ENCODE data around the gene PIK3R5.

PIK3R5 gene

GRCh38 chr17:8900626-8901585 is 64.6 kb downstream of the PIK3R5 start:
- WGBS (ENCODE audit: extremely low coverage, insufficient coverage, low lambda C conversion rate), result no CpG with 5 or more reads among the region's 15 CpGs
- Histone ChIP-seq H4K8ac (ENCODE audit: low read depth, low read length) (no peak overlapping the region), H3K36me3 (ENCODE audit: control insufficient read depth, insufficient read depth, low read length) (no peaks in the 10 kb centered on the region), H2BK120ac (ENCODE audit: low read depth, low read length) (no peak overlapping the region), H3K4me1 (ENCODE audit: control insufficient read depth, low read depth, low read length) (no peaks in the 10 kb centered on the region), H3K79me2 (ENCODE audit: control insufficient read depth, insufficient read depth, low read length) (no peaks in the 10 kb centered on the region), H3K4me2 (ENCODE audit: low read length) (no peak overlapping the region), H3K79me1 (ENCODE audit: low read length) (no peaks in the 10 kb centered on the region), H3K4me3 (ENCODE audit: low read length) (no peak overlapping the region), H2BK5ac (ENCODE audit: low read length) (no peak overlapping the region), H3K56ac (ENCODE audit: low read length) (no peak overlapping the region), H3K18ac (ENCODE audit: low read length) (no peak overlapping the region), H2BK15ac (replicated peaks; ENCODE audit: low read depth) (no peak overlapping the region), H3K27me3 (ENCODE audit: insufficient read depth, low read length, poor library complexity) (no peaks in the 10 kb centered on the region), H3K4ac (ENCODE audit: low read depth, low read length) (no peak overlapping the region), H4K5ac (ENCODE audit: low read length) (no peak overlapping the region), H3K27ac (ENCODE audit: low read depth, low read length) (no peak overlapping the region), H3K23ac (ENCODE audit: low read length) (no peak overlapping the region), H2AK5ac (ENCODE audit: low read length) (no peak overlapping the region), H3K9ac (ENCODE audit: low read length) (no peak overlapping the region)
- DNase-seq, result peak; percentile 22

- Histone ChIP-seq H3K4me2 (ENCODE audit: low read length) (no peak overlapping the region), H3K4me1 (ENCODE audit: control insufficient read depth, low read depth, low read length) (no peaks in the 10 kb centered on the region), H3K23ac (ENCODE audit: low read length) (no peak overlapping the region), H2AK5ac (ENCODE audit: low read length) (no peak overlapping the region), H3K36me3 (ENCODE audit: control insufficient read depth, insufficient read depth, low read length) (no peaks in the 10 kb centered on the region), H3K79me2 (ENCODE audit: control insufficient read depth, insufficient read depth, low read length) (no peaks in the 10 kb centered on the region), H3K79me1 (ENCODE audit: low read length) (no peaks in the 10 kb centered on the region), H3K27ac (ENCODE audit: low read depth, low read length) (no peak overlapping the region), H3K18ac (ENCODE audit: low read length) (no peak overlapping the region), H2BK120ac (ENCODE audit: low read depth, low read length) (no peak overlapping the region), H4K8ac (ENCODE audit: low read depth, low read length) (no peak overlapping the region), H3K56ac (ENCODE audit: low read length) (no peak overlapping the region), H3K4ac (ENCODE audit: low read depth, low read length) (no peak overlapping the region), H2BK15ac (replicated peaks; ENCODE audit: low read depth) (no peak overlapping the region), H3K9ac (ENCODE audit: low read length) (no peak overlapping the region), H4K5ac (ENCODE audit: low read length) (no peak overlapping the region), H2BK5ac (ENCODE audit: low read length) (no peak overlapping the region), H3K4me3 (ENCODE audit: low read length) (no peak overlapping the region), H3K27me3 (ENCODE audit: insufficient read depth, low read length, poor library complexity) (no peaks in the 10 kb centered on the region)
- WGBS (ENCODE audit: extremely low coverage, insufficient coverage, low lambda C conversion rate), result no CpG with 5 or more reads among the region's 6 CpGs
- DNase-seq, result no peak
Observed at GRCh38 chr17:8900207-8900606, 65.3 kb downstream of the PIK3R5 start.

- Histone ChIP-seq H2BK5ac (ENCODE audit: low read length) (no peak overlapping the region), H2BK15ac (replicated peaks; ENCODE audit: low read depth) (no peak overlapping the region), H3K9ac (ENCODE audit: low read length) (no peak overlapping the region), H3K36me3 (ENCODE audit: control insufficient read depth, insufficient read depth, low read length) (no peaks in the 10 kb centered on the region), H3K79me1 (ENCODE audit: low read length) (no peaks in the 10 kb centered on the region), H3K23ac (ENCODE audit: low read length) (no peak overlapping the region), H3K27me3 (ENCODE audit: insufficient read depth, low read length, poor library complexity) (no peaks in the 10 kb centered on the region), H3K27ac (ENCODE audit: low read depth, low read length) (no peak overlapping the region), H3K4me3 (ENCODE audit: low read length) (no peak overlapping the region), H4K5ac (ENCODE audit: low read length) (no peak overlapping the region), H4K8ac (ENCODE audit: low read depth, low read length) (no peak overlapping the region), H3K56ac (ENCODE audit: low read length) (no peak overlapping the region), H3K79me2 (ENCODE audit: control insufficient read depth, insufficient read depth, low read length) (no peaks in the 10 kb centered on the region), H3K4me1 (ENCODE audit: control insufficient read depth, low read depth, low read length) (no peaks in the 10 kb centered on the region), H3K4me2 (ENCODE audit: low read length) (no peak overlapping the region), H3K4ac (ENCODE audit: low read depth, low read length) (no peak overlapping the region), H2AK5ac (ENCODE audit: low read length) (no peak overlapping the region), H2BK120ac (ENCODE audit: low read depth, low read length) (no peak overlapping the region), H3K18ac (ENCODE audit: low read length) (no peak overlapping the region)
- DNase-seq, result no peak
- no CpG with 5 or more reads among the region's 6 CpGs for WGBS (ENCODE audit: extremely low coverage, insufficient coverage, low lambda C conversion rate)
Observed at GRCh38 chr17:8898636-8899035, 66.9 kb downstream of the PIK3R5 start.

GRCh38 chr17:8898126-8898525 is 67.4 kb downstream of the PIK3R5 start:
- Histone ChIP-seq H2AK5ac (ENCODE audit: low read length) (no peak overlapping the region), H3K23ac (ENCODE audit: low read length) (no peak overlapping the region), H3K79me1 (ENCODE audit: low read length) (no peaks in the 10 kb centered on the region), H3K27me3 (ENCODE audit: insufficient read depth, low read length, poor library complexity) (no peaks in the 10 kb centered on the region), H4K8ac (ENCODE audit: low read depth, low read length) (no peak overlapping the region), H3K56ac (ENCODE audit: low read length) (no peak overlapping the region), H2BK5ac (ENCODE audit: low read length) (no peak overlapping the region), H2BK120ac (ENCODE audit: low read depth, low read length) (no peak overlapping the region), H3K36me3 (ENCODE audit: control insufficient read depth, insufficient read depth, low read length) (no peaks in the 10 kb centered on the region), H2BK15ac (replicated peaks; ENCODE audit: low read depth) (no peak overlapping the region), H4K5ac (ENCODE audit: low read length) (no peak overlapping the region), H3K4me1 (ENCODE audit: control insufficient read depth, low read depth, low read length) (no peaks in the 10 kb centered on the region), H3K4me3 (ENCODE audit: low read length) (no peak overlapping the region), H3K4me2 (ENCODE audit: low read length) (no peak overlapping the region), H3K9ac (ENCODE audit: low read length) (no peak overlapping the region), H3K4ac (ENCODE audit: low read depth, low read length) (no peak overlapping the region), H3K79me2 (ENCODE audit: control insufficient read depth, insufficient read depth, low read length) (no peaks in the 10 kb centered on the region), H3K18ac (ENCODE audit: low read length) (no peak overlapping the region), H3K27ac (ENCODE audit: low read depth, low read length) (no peak overlapping the region)
- DNase-seq, result no peak
- no CpG with 5 or more reads among the region's 2 CpGs for WGBS (ENCODE audit: extremely low coverage, insufficient coverage, low lambda C conversion rate)

GRCh38 chr17:8896641-8897635 is 68.6 kb downstream of the PIK3R5 start:
- Histone ChIP-seq H2BK15ac (replicated peaks; ENCODE audit: low read depth) (no peak overlapping the region), H2AK5ac (ENCODE audit: low read length) (no peak overlapping the region), H3K27ac (ENCODE audit: low read depth, low read length) (no peak overlapping the region), H2BK5ac (ENCODE audit: low read length) (no peak overlapping the region), H3K4me3 (ENCODE audit: low read length) (no peak overlapping the region), H3K23ac (ENCODE audit: low read length) (no peak overlapping the region), H3K4me1 (ENCODE audit: control insufficient read depth, low read depth, low read length) (no peaks in the 10 kb centered on the region), H3K79me2 (ENCODE audit: control insufficient read depth, insufficient read depth, low read length) (no peaks in the 10 kb centered on the region), H3K27me3 (ENCODE audit: insufficient read depth, low read length, poor library complexity) (no peaks in the 10 kb centered on the region), H4K5ac (ENCODE audit: low read length) (no peak overlapping the region), H3K4me2 (ENCODE audit: low read length) (no peak overlapping the region), H3K36me3 (ENCODE audit: control insufficient read depth, insufficient read depth, low read length) (no peaks in the 10 kb centered on the region), H3K56ac (ENCODE audit: low read length) (no peak overlapping the region), H4K8ac (ENCODE audit: low read depth, low read length) (no peak overlapping the region), H3K4ac (ENCODE audit: low read depth, low read length) (no peak overlapping the region), H3K18ac (ENCODE audit: low read length) (no peak overlapping the region), H3K9ac (ENCODE audit: low read length) (no peak overlapping the region), H2BK120ac (ENCODE audit: low read depth, low read length) (no peak overlapping the region), H3K79me1 (ENCODE audit: low read length) (no peaks in the 10 kb centered on the region)
- no peak for DNase-seq
- no CpG with 5 or more reads among the region's 12 CpGs for WGBS (ENCODE audit: extremely low coverage, insufficient coverage, low lambda C conversion rate)
